ENCODE data around the gene TCERG1L.

Gene TCERG1L

DNA sequence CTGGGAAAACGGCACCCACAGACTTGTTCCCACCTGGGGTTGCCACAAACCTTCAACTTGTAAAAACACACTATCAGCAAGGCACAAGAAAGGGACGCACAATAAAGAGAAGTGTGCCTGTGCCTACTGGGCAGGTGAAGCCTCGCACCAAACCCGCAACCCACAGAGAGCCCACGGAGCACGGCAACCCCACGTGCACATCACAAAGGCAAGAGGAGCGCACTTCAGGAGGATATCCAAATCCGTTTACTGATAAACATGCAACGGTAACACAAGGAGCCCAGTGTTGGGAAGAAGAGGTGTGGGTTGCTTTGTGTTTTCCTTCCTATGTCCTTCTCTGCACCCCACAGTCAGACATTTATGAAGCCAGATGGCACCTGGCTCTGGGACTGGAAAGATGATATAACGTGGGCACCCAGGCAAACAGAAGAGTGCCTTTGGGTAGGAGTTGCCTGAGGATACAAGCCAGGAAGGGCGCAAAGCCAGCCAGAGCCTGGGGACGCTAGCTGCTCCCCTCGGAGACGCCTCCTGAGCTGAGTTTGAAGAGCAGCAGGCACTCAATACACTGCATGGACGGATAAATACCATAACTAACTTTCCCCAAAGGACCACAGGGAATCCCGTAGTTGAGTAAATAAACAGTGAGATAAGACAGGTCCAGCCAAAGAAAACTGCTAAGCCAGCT lies 41.6 kb downstream of the TCERG1L start:
- in situ Hi-C loops (cut with MboI; ENCODE audit: low sequenced_read_pairs, unreplicated experiment) = no loop called here

DNA sequence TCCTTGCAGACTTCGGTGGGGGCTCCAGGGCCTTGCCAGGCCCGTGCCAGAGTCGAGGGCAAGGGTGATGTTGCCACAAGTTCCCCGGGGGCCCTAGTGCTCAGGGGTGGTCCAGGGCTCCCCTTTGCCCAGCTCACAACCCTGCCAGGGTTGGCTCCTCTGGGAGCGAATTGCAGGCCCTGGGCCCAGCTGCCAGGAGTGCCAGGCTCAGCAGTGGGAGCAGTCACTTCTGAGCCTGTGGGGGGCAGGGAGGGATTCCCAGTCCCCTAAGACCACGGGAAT lies 43.8 kb downstream of the TCERG1L start:
- in situ Hi-C loops (cut with MboI; ENCODE audit: low sequenced_read_pairs, unreplicated experiment) = no loop called here
- no peak for DNase-seq (ENCODE audit: low spot score)
- TF ChIP-seq, protein P1, sequence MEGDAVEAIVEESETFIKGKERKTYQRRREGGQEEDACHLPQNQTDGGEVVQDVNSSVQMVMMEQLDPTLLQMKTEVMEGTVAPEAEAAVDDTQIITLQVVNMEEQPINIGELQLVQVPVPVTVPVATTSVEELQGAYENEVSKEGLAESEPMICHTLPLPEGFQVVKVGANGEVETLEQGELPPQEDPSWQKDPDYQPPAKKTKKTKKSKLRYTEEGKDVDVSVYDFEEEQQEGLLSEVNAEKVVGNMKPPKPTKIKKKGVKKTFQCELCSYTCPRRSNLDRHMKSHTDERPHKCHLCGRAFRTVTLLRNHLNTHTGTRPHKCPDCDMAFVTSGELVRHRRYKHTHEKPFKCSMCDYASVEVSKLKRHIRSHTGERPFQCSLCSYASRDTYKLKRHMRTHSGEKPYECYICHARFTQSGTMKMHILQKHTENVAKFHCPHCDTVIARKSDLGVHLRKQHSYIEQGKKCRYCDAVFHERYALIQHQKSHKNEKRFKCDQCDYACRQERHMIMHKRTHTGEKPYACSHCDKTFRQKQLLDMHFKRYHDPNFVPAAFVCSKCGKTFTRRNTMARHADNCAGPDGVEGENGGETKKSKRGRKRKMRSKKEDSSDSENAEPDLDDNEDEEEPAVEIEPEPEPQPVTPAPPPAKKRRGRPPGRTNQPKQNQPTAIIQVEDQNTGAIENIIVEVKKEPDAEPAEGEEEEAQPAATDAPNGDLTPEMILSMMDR (IDR thresholded peaks at IDR 0.05; ENCODE audit: borderline replicate concordance, control extremely low read depth, extremely low read depth, insufficient read depth, missing control alignments) = no peak

More for the DNA sequence above, 41.6 kb downstream of the TCERG1L start:
- TF ChIP-seq, protein P1 (IDR thresholded peaks at IDR 0.05; ENCODE audit: borderline replicate concordance, control extremely low read depth, extremely low read depth, insufficient read depth, missing control alignments) = no peak
- no peak for DNase-seq (ENCODE audit: low spot score)

DNA sequence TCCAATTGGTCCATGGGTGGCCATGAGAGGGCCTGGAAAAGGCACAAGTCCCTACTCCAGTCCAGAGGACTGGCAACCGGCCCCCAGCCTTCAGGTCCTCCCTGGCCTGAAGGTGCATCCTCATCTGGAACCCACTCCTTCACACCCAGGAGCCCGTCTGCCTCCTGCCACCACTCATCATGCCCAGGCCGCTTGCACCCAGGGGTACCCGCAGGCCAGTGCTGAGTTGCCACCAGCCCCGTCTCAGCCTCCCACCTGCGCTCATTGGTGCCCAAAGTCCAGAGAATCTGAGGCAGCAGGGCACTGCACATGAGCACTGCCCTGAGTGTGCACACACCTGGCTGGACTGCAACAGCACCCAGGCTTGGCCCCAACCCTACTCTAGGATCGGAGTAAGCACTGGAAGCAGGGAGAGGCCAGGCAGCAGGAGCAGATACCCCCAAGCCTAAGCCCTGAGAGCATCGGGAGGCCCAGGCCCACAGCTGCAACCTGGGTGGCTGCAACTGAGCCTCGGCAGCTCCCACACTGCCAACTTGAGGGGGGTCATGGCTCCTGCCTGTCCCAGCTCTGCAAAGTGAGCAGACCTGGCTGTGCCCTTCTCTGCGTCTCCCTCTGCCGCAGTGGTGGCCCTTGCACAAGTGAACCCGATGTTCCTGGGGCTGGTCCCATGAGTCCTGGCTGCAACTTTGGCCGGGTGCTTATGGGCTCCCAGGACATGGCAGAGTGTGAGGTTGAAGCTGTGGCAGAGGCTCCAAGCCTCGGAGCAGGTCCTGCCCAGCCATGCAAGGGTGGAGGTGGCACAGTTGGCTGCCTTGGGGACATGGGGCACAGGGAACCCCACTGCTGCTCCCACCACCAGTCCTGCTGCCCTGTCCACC lies 44.3 kb downstream of the TCERG1L start:
- in situ Hi-C loops (cut with MboI; ENCODE audit: low sequenced_read_pairs, unreplicated experiment) = no loop called here
- TF ChIP-seq, protein P1 (IDR thresholded peaks at IDR 0.05; ENCODE audit: borderline replicate concordance, control extremely low read depth, extremely low read depth, insufficient read depth, missing control alignments) = no peak
- DNase-seq (ENCODE audit: low spot score) = no peak

DNA sequence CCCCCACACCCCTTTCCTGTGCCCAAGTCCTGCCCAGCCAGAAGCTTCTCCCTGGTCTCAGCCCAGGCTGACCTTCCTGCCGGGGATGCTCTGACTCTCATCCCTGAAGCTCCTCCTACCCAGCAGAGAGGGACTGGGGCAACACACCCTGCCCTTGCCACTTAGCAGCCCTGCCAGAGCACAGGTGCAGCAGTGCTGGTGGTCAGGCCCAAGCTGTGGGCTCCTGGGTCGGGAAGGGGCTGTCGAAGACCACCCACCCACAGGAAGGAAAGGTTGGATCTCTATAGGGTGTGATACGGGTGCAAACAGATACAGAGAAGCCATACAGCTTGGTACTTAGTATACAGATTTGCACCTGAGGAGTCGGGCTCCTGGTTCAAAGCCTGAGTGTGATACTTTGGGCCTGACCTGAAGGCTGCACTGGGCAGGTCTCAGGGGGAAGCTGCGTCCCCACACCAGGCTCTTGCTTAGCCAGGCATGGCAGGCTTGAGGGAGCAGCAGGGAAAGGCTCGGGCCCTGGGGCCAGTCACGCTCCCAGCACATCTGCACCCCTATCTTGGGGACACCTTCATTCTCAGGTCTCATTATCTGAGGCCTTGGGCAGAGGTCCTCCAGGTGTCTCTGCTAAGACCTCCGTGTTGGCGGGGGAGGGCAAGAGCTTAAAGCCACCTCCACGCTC lies 47.3 kb downstream of the TCERG1L start:
- in situ Hi-C loops (cut with MboI; ENCODE audit: low sequenced_read_pairs, unreplicated experiment) = no loop called here
- TF ChIP-seq, protein P1 (IDR thresholded peaks at IDR 0.05; ENCODE audit: borderline replicate concordance, control extremely low read depth, extremely low read depth, insufficient read depth, missing control alignments) = no peak
- no peak for DNase-seq (ENCODE audit: low spot score)

DNA sequence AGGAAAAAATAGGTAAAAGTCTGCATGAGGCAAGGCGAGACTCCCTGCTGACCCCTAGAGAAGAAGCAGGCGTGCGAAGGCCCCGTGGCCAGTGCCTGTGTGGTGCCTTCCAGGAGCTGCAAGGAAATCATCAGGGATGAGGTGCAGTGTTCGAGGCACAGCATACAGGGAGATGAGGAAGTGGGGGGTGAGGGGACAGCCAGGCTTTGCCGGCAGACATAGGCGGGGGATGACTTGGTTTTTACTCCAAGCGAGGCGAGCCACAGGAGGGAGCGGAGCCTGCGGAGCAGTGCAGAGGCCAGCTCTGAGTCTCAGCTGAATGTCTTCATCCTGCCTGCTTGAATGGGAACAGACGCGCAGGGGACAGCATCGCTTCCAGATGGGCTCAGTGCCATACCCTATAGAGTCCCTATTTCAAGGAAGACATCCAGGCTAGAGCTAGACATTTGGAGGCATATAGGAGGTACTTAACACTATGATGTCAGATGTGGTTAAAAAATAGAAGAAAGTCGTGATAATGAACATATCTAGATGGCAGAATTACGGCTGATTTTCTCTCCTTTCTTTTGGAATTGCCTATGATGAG lies 49.5 kb downstream of the TCERG1L start:
- TF ChIP-seq, protein P1 (IDR thresholded peaks at IDR 0.05; ENCODE audit: borderline replicate concordance, control extremely low read depth, extremely low read depth, insufficient read depth, missing control alignments) = no peak
- in situ Hi-C loops (cut with MboI; ENCODE audit: low sequenced_read_pairs, unreplicated experiment) = no loop called here
- no peak for DNase-seq (ENCODE audit: low spot score)

DNA sequence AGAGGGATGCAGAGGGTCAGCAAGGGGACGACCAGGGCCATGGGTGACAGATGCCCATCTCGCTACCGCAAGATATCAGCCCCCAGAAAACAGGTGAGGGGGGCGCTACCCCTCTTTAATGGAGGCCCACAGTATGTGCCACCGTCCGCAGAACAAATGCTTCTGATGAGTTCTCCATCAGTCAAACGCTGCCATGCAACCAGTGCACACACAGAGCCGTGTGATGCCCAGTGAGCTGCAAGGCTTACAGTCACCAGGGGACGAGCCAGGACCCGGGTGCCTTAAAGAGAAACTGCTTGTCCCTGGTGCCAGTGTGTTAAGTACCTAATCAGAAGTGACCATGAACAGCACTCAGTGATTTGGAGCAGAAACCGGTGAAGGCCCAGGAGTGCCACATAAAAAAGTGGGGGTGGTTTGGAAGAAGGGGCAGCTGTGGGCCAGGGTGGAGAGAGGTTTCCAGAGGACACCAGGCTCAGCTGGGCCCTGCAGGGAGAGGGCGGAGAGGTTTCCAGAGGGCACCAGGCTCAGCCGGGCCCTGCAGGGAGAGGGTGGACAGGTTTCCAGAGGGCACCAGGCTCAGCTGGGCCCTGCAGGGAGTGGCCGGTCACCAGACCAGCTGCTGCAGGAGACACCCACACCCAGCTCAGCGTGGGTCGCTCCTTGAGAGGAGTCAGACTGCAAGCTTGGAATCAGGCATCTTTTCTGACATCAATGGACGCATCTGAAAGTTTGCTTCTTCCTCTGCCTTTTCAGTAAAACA lies 50.9 kb downstream of the TCERG1L start:
- in situ Hi-C loops (cut with MboI; ENCODE audit: low sequenced_read_pairs, unreplicated experiment) = no loop called here
- TF ChIP-seq, protein P1 (IDR thresholded peaks at IDR 0.05; ENCODE audit: borderline replicate concordance, control extremely low read depth, extremely low read depth, insufficient read depth, missing control alignments) = no peak
- DNase-seq (ENCODE audit: low spot score) = no peak

All from GM13976 (cell line).